CD4-positive, alpha-beta T cell (primary cell): Measurements from ENCODE around the gene ATP5MC2. TPM values are rescaled to one million over a fixed set of nuclear protein-coding genes. Genes with fewer than 3 reads are reported as not detected.

ENCODE experiments used
- ATAC-seq: fragments of 200-7000 bp; cut with Tn5 transposase; one replicate; pipeline ENCODE4 v1.10.0; 2022; ENCODE audit warnings: mild to moderate bottlenecking; ENCODE audit not compliant: poor library complexity
- CTCF ChIA-PET: fragments of 350-600 bp; sonication (Branson Sonifier 250); formaldehyde crosslinking; loops from one replicate; lab custom pipeline; 2021; ENCODE audit warnings: antibody characterized with exemption, inconsistent platforms; lab: Charles Lee
- POLR2A ChIA-PET: fragments of 350-600 bp; sonication (Branson Sonifier 250); formaldehyde crosslinking; loops from one replicate; lab custom pipeline; 2021; ENCODE audit warnings: antibody characterized with exemption, inconsistent platforms; lab: Charles Lee
- DNase-seq, 14 experiments: peaks; one replicate each; pipeline ENCODE4 v3.0.0-alpha.2; 2013 to 2020; ENCODE audit warnings: mixed read lengths in 2 of 14
- H3K27ac ChIP-seq, 2 donors: one replicate each; pipeline versions ENCODE4 v1.5.1 to v1.7.0; 2013; ENCODE audit warnings: low read length in 2 of 2, low read depth in 1 of 2, mild to moderate bottlenecking in 1 of 2
- H3K27me3 ChIP-seq, 2 experiments: 1 replicate in 1 of 2; 2 replicates in 1 of 2; pipeline versions ENCODE4 v1.6.1 to v1.7.0; 2013; ENCODE audit warnings: low read length in 2 of 2, control low read depth in 1 of 2, mild to moderate bottlenecking in 1 of 2, moderate library complexity in 1 of 2; ENCODE audit not compliant: insufficient read depth in 2 of 2, control insufficient read depth in 1 of 2
- H3K36me3 ChIP-seq: one replicate; pipeline ENCODE4 v1.6.1; 2013; ENCODE audit warnings: low read length, control low read depth; ENCODE audit not compliant: insufficient read depth
- H3K4me1 ChIP-seq: one replicate; pipeline ENCODE4 v1.6.1; 2013; ENCODE audit warnings: low read length, control low read depth; ENCODE audit not compliant: insufficient read depth
- H3K4me3 ChIP-seq: one replicate; pipeline ENCODE4 v1.5.1; 2013; ENCODE audit warnings: mild to moderate bottlenecking, low read length, moderate library complexity
- H3K9me3 ChIP-seq, 2 experiments: 1 replicate in 1 of 2; 2 replicates in 1 of 2; pipeline versions ENCODE4 v1.6.1 to v1.7.0; 2013; ENCODE audit warnings: low read length in 2 of 2, mild to moderate bottlenecking in 2 of 2, control low read depth in 1 of 2, moderate library complexity in 1 of 2; ENCODE audit not compliant: control insufficient read depth in 1 of 2, insufficient read depth in 1 of 2
- H3K27ac Mint-ChIP-seq: one replicate; pipeline ENCODE4 v1.8.0; 2020; ENCODE audit warnings: mixed read lengths
- H3K27me3 Mint-ChIP-seq: one replicate; pipeline ENCODE4 v1.8.0; 2021; ENCODE audit warnings: mixed read lengths
- H3K36me3 Mint-ChIP-seq: one replicate; pipeline ENCODE4 v1.8.0; 2021; ENCODE audit warnings: low read depth, mixed read lengths
- H3K4me1 Mint-ChIP-seq: one replicate; pipeline ENCODE4 v1.8.0; 2021; ENCODE audit warnings: low read depth, mixed read lengths
- H3K4me3 Mint-ChIP-seq: one replicate; pipeline ENCODE4 v1.8.0; 2020; ENCODE audit warnings: mild to moderate bottlenecking, mixed read lengths
- H3K9me3 Mint-ChIP-seq: one replicate; pipeline ENCODE4 v1.8.0; 2020; ENCODE audit warnings: mixed read lengths
- intact Hi-C, 2 experiments: fragments of 100-400 bp; cut with DNase I in 1 of 2; cut with micrococcal nuclease in 1 of 2; formaldehyde crosslinking; loops; one replicate each; pipeline versions ENCODE4 v1.15.1 to v1.9.0; 2023 to 2025; cut with DNase I, micrococcal nuclease
- total RNA-seq, 174 experiments: library from RNA in 2 of 174; stranded (reverse) in 2 of 174; gene quantifications; one replicate each; pipeline ENCODE4 v1.2.3 and lab custom pipeline; 2021 to 2026
- TF ChIP-seq, protein P1 (sequence below): fragments of 200-600 bp; IDR thresholded peaks from one replicate; pipeline ENCODE4 v1.8.0; 2022; ENCODE audit warnings: antibody characterized with exemption, mild to moderate bottlenecking

The ATP5MC2 gene
- total RNA-seq, 2 experiments from 2014 or later = 235 to 245 TPM

DNA sequence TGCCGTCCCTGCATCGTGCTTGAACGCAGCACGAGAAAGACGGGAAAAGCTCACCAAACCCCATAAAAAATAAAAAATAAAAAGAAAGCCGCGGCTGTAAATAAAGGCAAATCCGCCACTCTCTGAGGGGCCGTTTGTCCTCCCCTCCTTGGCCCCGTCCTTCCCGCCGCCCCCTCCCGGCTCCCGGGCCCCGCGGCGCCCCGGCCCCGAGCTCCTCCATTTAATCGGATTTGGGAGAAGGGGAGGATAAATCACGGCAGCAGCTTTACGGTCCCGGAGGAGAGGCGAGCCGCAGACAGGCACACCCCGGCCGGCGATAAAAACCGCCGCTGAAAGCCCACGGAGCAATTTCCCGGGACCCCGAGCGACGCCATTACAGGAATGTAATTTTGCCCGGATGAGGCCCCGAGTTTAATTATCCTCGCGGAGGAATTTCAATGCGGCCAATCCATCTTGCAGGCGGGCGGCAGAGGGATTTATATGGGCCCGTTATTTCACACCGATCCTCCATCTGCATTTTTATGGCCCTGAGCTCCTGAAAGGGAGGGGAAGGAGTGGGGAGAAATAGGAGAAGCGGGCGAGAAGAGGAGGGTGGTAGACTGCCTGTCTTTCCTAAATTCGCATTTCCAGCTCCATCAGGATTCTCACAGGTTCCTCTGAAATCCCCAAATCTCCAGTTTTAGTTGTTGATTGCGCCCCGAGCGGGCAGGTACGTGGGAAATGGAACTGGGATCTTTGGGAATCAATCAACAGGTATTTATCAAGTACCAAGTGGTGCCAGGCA, 1.3 kb upstream of the ATP5MC2 start:
- H3K4me1 Mint-ChIP-seq = peaks cover 27% of the 10 kb centered on the region
- no peak for ATAC-seq
- peak overlapping the region; percentile 93 for H3K4me3 Mint-ChIP-seq
- Histone ChIP-seq H3K27ac (no peak overlapping the region), H3K4me1 (peaks cover 31% of the 10 kb centered on the region), H3K36me3 (peaks cover 11% of the 10 kb centered on the region), H3K27me3 (peaks cover 10 to 18% of the 10 kb centered on the region in 2 experiments), H3K9me3 (no peaks in the 10 kb centered on the region), H3K4me3 (peak overlapping the region; percentile 78)
- TF ChIP-seq, protein P1, sequence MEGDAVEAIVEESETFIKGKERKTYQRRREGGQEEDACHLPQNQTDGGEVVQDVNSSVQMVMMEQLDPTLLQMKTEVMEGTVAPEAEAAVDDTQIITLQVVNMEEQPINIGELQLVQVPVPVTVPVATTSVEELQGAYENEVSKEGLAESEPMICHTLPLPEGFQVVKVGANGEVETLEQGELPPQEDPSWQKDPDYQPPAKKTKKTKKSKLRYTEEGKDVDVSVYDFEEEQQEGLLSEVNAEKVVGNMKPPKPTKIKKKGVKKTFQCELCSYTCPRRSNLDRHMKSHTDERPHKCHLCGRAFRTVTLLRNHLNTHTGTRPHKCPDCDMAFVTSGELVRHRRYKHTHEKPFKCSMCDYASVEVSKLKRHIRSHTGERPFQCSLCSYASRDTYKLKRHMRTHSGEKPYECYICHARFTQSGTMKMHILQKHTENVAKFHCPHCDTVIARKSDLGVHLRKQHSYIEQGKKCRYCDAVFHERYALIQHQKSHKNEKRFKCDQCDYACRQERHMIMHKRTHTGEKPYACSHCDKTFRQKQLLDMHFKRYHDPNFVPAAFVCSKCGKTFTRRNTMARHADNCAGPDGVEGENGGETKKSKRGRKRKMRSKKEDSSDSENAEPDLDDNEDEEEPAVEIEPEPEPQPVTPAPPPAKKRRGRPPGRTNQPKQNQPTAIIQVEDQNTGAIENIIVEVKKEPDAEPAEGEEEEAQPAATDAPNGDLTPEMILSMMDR = no peak
- H3K9me3 Mint-ChIP-seq = no peaks in the 10 kb centered on the region
- ChIA-PET CTCF (interaction anchor here (0.9 to 2.8 kb wide), 4 partner anchors 53 to 133 kb away, joined by 3 to 25 read pairs (median 8); no protein-coding TSS in a partner anchor), POLR2A (interaction anchor here (0.7 to 2.9 kb wide), 7 partner anchors 9 to 176 kb away, joined by 3 to 26 read pairs (median 5); partner anchors contain the start of gene TARBP2)
- peak overlapping the region; percentile 90 for H3K27ac Mint-ChIP-seq
- intact Hi-C loops = loop anchor here in 1 of 2 experiments (2.0 to 10.0 kb wide), 2 partner anchors 176 to 352 kb away; partner anchors contain the start of genes AAAS and TARBP2
- peaks cover 17% of the 10 kb centered on the region for H3K27me3 Mint-ChIP-seq
- H3K36me3 Mint-ChIP-seq = peaks cover 30% of the 10 kb centered on the region
- DNase-seq = peak in 1 of 14 experiments; percentile 17

DNA sequence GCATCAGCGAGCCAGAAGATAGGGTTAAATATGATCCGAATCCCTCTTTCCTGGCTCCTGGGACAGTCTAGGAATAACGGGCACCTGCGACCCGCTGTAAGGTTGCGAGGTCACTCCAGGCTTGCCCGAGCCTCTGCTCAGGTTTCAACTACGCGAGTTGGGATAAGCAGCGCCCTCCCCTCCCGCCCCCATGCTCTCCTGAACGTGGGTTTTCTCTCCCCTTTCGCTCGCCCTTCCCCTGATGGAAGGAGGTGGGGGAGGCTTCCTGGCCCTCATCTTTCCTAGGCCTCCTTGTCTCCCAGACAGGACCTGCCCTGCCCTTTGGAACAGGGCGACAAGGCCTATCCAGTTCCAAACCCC, 753 bp upstream of the ATP5MC2 start:
- peak overlapping the region; percentile 93 for H3K4me3 Mint-ChIP-seq
- peaks cover 10 to 18% of the 10 kb centered on the region in 2 experiments for H3K27me3 ChIP-seq
- no peak overlapping the region for H3K27ac ChIP-seq
- TF ChIP-seq, protein P1 = no peak
- H3K27me3 Mint-ChIP-seq = peaks cover 17% of the 10 kb centered on the region
- ATAC-seq (no peak), DNase-seq (peak in 7 of 14 experiments; percentile 5 to 48 (median 37))
- peaks cover 27% of the 10 kb centered on the region for H3K4me1 Mint-ChIP-seq
- H3K36me3 Mint-ChIP-seq = peaks cover 32% of the 10 kb centered on the region
- H3K4me3 ChIP-seq = peak overlapping the region; percentile 78
- peaks cover 17% of the 10 kb centered on the region for H3K36me3 ChIP-seq
- peak overlapping the region; percentile 90 for H3K27ac Mint-ChIP-seq
- ChIA-PET CTCF (interaction anchor here (1.0 to 2.8 kb wide), 13 partner anchors 19 to 381 kb away, joined by 3 to 31 read pairs (median 5); partner anchors contain the start of genes ATF7, CALCOCO1, CISTR and PFDN5), POLR2A (interaction anchor here (0.7 to 2.9 kb wide), 15 partner anchors 8 to 603 kb away, joined by 3 to 28 read pairs (median 5); partner anchors contain the start of genes ATF7, CBX5, HNRNPA1 and SP1)
- no peaks in the 10 kb centered on the region for H3K9me3 ChIP-seq
- intact Hi-C loops = loop anchor here (1.0 to 10.0 kb wide), 7 partner anchors 50 to 352 kb away; partner anchors contain the start of genes AAAS (in 1 of the 2), ATF7 (in 1 of the 2), CALCOCO1 (in 1 of the 2) and TARBP2 (in 1 of the 2)
- H3K9me3 Mint-ChIP-seq = no peaks in the 10 kb centered on the region
- H3K4me1 ChIP-seq = peaks cover 31% of the 10 kb centered on the region

DNA sequence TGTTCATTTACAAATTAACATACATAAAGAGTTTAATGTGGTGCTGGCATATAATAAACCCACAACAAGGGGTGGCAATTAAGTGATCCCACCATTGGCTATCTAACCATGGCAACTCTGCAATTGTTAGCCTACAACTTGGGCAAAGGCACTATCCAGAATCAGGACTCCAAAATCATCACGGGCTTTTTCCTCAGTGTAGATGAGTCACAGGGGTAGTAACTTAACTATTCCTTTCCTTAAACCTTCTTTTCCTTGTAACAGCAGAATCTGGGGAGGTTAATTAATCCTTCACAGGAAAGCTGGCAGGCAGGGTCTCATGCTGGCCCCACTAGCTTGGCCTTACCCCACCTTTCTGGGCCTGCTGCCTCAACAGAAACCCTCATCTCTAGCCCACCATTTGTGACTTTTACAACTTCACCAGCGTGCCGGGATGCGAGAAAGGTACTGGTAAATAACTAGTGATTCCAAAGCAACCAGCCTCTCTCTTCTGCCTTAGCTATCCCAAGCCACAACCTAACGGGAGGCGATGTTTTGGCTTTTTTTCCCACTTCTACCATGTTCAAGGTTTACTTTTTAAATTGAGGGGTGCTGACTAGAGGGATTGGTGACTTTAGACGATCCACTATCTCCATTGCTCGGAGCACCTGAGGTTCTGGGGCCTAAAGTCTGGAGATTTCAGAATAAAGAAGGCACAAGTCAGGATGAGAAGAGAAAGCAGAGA, 744 bp downstream of the ATP5MC2 start:
- Mint-ChIP-seq H3K4me1 (peaks cover 32% of the 10 kb centered on the region), H3K4me3 (peak overlapping the region; percentile 93), H3K27ac (peak overlapping the region; percentile 90), H3K9me3 (no peaks in the 10 kb centered on the region), H3K27me3 (peaks cover 17% of the 10 kb centered on the region), H3K36me3 (peaks cover 46% of the 10 kb centered on the region)
- H3K36me3 ChIP-seq = peaks cover 30% of the 10 kb centered on the region
- ChIA-PET POLR2A (interaction anchor here (0.6 to 2.9 kb wide), 17 partner anchors 20 to 605 kb away, joined by 3 to 28 read pairs (median 4); partner anchors contain the start of genes ATF7, CBX5, HNRNPA1 and SP1), CTCF (interaction anchor here (0.7 to 2.8 kb wide), 20 partner anchors 7 to 495 kb away, joined by 3 to 31 read pairs (median 5); partner anchors contain the start of genes ATF7, CALCOCO1, CISTR and CSAD)
- TF ChIP-seq, protein P1 = no peak
- DNase-seq (peak in 1 of 14 experiments; percentile 15), ATAC-seq (no peak)
- H3K27ac ChIP-seq = peak overlapping the region; percentile 58 to 66
- no peaks in the 10 kb centered on the region for H3K9me3 ChIP-seq
- intact Hi-C loops = loop anchor here in 1 of 2 experiments (2.0 to 10.0 kb wide), 3 partner anchors 48 to 514 kb away; partner anchors contain the start of genes AAAS, ATF7 and SMUG1
- peaks cover 10 to 18% of the 10 kb centered on the region in 2 experiments for H3K27me3 ChIP-seq
- H3K4me3 ChIP-seq = peak overlapping the region; percentile 78
- peaks cover 31% of the 10 kb centered on the region for H3K4me1 ChIP-seq
